OCI-LY7 (cell line): ENCODE measurements around the gene ZNF844. TPM values are rescaled to one million over a fixed set of nuclear protein-coding genes. Genes with fewer than 3 reads are reported as not detected.

Experiments
- Bru-seq: library from RNA; stranded (reverse); fragments of 400-500 nt; gene quantifications from one replicate; lab custom pipeline; 2021; lab: Mats Ljungman, UMichigan
- BruChase-seq, 2 experiments: library from RNA; stranded (reverse); fragments of 400-500 nt; gene quantifications; one replicate each; lab custom pipeline; 2021; lab: Mats Ljungman, UMichigan
- BruUV-seq: library from RNA; stranded (reverse); fragments of 400-500 nt; replicated peaks from 2 replicates; lab custom pipeline; 2021; lab: Mats Ljungman, UMichigan
- CTCF ChIA-PET: fragments of 300-600 bp; sonication (Branson Sonifier 250); formaldehyde crosslinking; loops from one replicate; lab custom pipeline; 2022; ENCODE audit warnings: antibody characterized with exemption; ENCODE audit not compliant: unreplicated experiment; lab: Charles Lee
- POLR2A ChIA-PET: fragments of 300-600 bp; sonication (Branson Sonifier 250); formaldehyde crosslinking; loops from one replicate; lab custom pipeline; 2022; ENCODE audit warnings: antibody characterized with exemption; lab: Charles Lee
- DNase-seq: peaks from one replicate; pipeline ENCODE4 v3.0.0-alpha.2; 2015; ENCODE audit warnings: low spot score
- H2AFZ ChIP-seq: fragments of 200-600 bp; sonication (generic), shearing (Covaris generic); 2 replicates; pipeline ENCODE4 v1.6.1; 2014; ENCODE audit warnings: mild to moderate bottlenecking, antibody characterized with exemption, low read length, moderate library complexity
- H3K27ac ChIP-seq: fragments of 200-600 bp; sonication (generic); 2 replicates; pipeline ENCODE4 v1.5.1; 2014; ENCODE audit warnings: mixed run types, low read depth, mild to moderate bottlenecking, moderate library complexity, low read length, inconsistent platforms; ENCODE audit not compliant: poor library complexity, severe bottlenecking
- H3K36me3 ChIP-seq: fragments of 200-600 bp; sonication (generic); 2 replicates; pipeline ENCODE4 v1.6.1; 2014; ENCODE audit warnings: mild to moderate bottlenecking, antibody characterized with exemption, low read length, moderate library complexity, mixed read lengths; ENCODE audit not compliant: insufficient read depth
- H3K4me1 ChIP-seq: fragments of 200-600 bp; sonication (generic); 2 replicates; pipeline ENCODE4 v1.5.1; 2014; ENCODE audit warnings: mild to moderate bottlenecking, low read length; ENCODE audit not compliant: insufficient read depth, poor library complexity, severe bottlenecking
- H3K4me2 ChIP-seq: fragments of 200-600 bp; sonication (generic); 2 replicates; pipeline ENCODE4 v1.6.1; 2014; ENCODE audit warnings: mild to moderate bottlenecking, low read length
- H3K4me3 ChIP-seq: fragments of 200-600 bp; sonication (generic); 2 replicates; pipeline ENCODE4 v1.5.1; 2014; ENCODE audit warnings: mild to moderate bottlenecking, low read depth, low read length; ENCODE audit not compliant: poor library complexity, severe bottlenecking
- H3K79me2 ChIP-seq: fragments of 200-600 bp; sonication (generic); 2 replicates; pipeline ENCODE4 v1.6.1; 2016; ENCODE audit warnings: low read depth, mild to moderate bottlenecking, low read length, moderate library complexity, mixed read lengths; ENCODE audit not compliant: insufficient read depth
- H3K9me2 ChIP-seq: fragments of 200-600 bp; sonication (generic); 2 replicates; pipeline ENCODE4 v1.6.1; 2016; ENCODE audit warnings: mild to moderate bottlenecking, low read length, mixed read lengths; ENCODE audit not compliant: insufficient read depth
- H3K9me3 ChIP-seq: fragments of 200-600 bp; sonication (generic); 2 replicates; pipeline ENCODE4 v1.6.1; 2014; ENCODE audit warnings: mild to moderate bottlenecking, mixed run types, low read length, mixed read lengths
- H4K20me1 ChIP-seq: fragments of 200-600 bp; sonication (generic); 2 replicates; pipeline ENCODE4 v1.6.1; 2014; ENCODE audit warnings: mild to moderate bottlenecking, antibody characterized with exemption, low read length, moderate library complexity, mixed read lengths; ENCODE audit not compliant: insufficient read depth
- CTCF ChIP-seq: fragments of 200-600 bp; sonication (generic); conservative IDR thresholded peaks from 2 replicates; pipeline ENCODE4 v1.5.1; 2014; ENCODE audit warnings: mild to moderate bottlenecking, antibody characterized with exemption, low read length, moderate library complexity, mixed read lengths
- EZH2phosphoT487 ChIP-seq: fragments of 200-600 bp; sonication (generic); IDR thresholded peaks from 2 replicates; pipeline ENCODE4 v1.6.1; 2018; ENCODE audit warnings: low read depth, borderline replicate concordance, mild to moderate bottlenecking, mixed run types, antibody characterized with exemption, low read length, moderate library complexity, mixed read lengths
- intact Hi-C: fragments of 100-400 bp; cut with micrococcal nuclease; formaldehyde crosslinking; loops from one replicate; pipeline ENCODE4 v1.10.0; 2022; ENCODE audit not compliant: unreplicated experiment
- long read RNA-seq: library from polyadenylated mRNA; stranded (forward); transcript quantifications from one replicate; pipeline ENCODE4 v2.0.0, GENCODE V29; 2022
- total RNA-seq, 2 experiments: library from RNA; depleted of rRNA in 1 of 2; stranded (reverse); fragments of >200 nt in 1 of 2; shearing (Covaris generic) in 1 of 2; gene quantifications; 2 replicates each; pipeline ENCODE4 v1.2.3, GENCODE V29; 2014 to 2022

ZNF844 gene
- total RNA-seq (2014; rRNA removed; shearing (Covaris generic)) = 5.8 and 6.7 TPM in 2 replicates
- 7.7 and 9.3 TPM in 2 replicates for total RNA-seq (2022)
- Bru-seq, nascent RNA = percentile 61 among the genes with signal in this experiment
- percentile 57 among the genes with signal in this experiment for BruChase-seq, experiment 1, labeled RNA remaining after a 6-hour chase
- percentile 66 among the genes with signal in this experiment for BruChase-seq, experiment 2, labeled RNA remaining after a 2-hour chase
- long read RNA-seq, partial matches to known transcripts = 0 of 5 reads
- long read RNA-seq, other reads (novel, unspliced or antisense) = 5 of 5 reads

- TF ChIP-seq EZH2phosphoT487 (no peak), CTCF (no peak)
- peak within 1 kb of the TSS; percentile 53 for H3K27ac ChIP-seq
- peak within 1 kb of the TSS; percentile 84 for H2AFZ ChIP-seq
- H3K4me2 ChIP-seq = peak within 1 kb of the TSS; percentile 88
- TSS peak; percentile 83 for BruUV-seq
- H3K36me3 ChIP-seq = no peaks in the 10 kb centered on the region
- no peaks in the 10 kb centered on the region for H4K20me1 ChIP-seq
- H3K79me2 ChIP-seq = peaks cover 15% of the 10 kb centered on the region; the same call in 1 of the 2 replicates
- H3K9me3 ChIP-seq = no peaks in the 10 kb centered on the region
- H3K9me2 ChIP-seq = no peaks in the 10 kb centered on the region
- POLR2A ChIA-PET = no interaction called here
- peak; percentile 89 for DNase-seq
- H3K4me3 ChIP-seq = peak within 1 kb of the TSS; percentile 87
- intact Hi-C loops = no loop called here
- CTCF ChIA-PET = no interaction called here
- peaks cover 11% of the 10 kb centered on the region for H3K4me1 ChIP-seq
Observed at GRCh38 chr19:12064590-12065538, at the start of gene ZNF844. ZNF844 (plus strand) TSS chr19:12064731; CDS start chr19:12064874, 143 bp downstream.

GRCh38 chr19:12015015-12015752 is 49.3 kb upstream of the ZNF844 start:
- no peak overlapping the region for H3K4me2 ChIP-seq
- ChIA-PET POLR2A (no interaction called here), CTCF (no interaction called here)
- H3K27ac ChIP-seq = no peak overlapping the region
- no peaks in the 10 kb centered on the region for H4K20me1 ChIP-seq
- intact Hi-C loops = no loop called here
- no TSS peak for BruUV-seq
- H3K79me2 ChIP-seq = no peaks in the 10 kb centered on the region
- DNase-seq = no peak
- TF ChIP-seq EZH2phosphoT487 = no peak
- no peak for TF ChIP-seq CTCF
- no peaks in the 10 kb centered on the region for H3K4me1 ChIP-seq
- peaks cover 74% of the 10 kb centered on the region for H3K36me3 ChIP-seq
- no peak overlapping the region for H3K4me3 ChIP-seq
- H3K9me2 ChIP-seq = no peaks in the 10 kb centered on the region
- H2AFZ ChIP-seq = no peak overlapping the region
- H3K9me3 ChIP-seq = peaks cover 45% of the 10 kb centered on the region
